Loucy (cell line): ENCODE results near the gene CAB39.

Experiments
- H2AFZ ChIP-seq: fragments of 200-600 bp; sonication (generic); 2 replicates; pipeline ENCODE4 v1.6.0; 2016; ENCODE audit warnings: antibody characterized with exemption, mild to moderate bottlenecking, low read length, moderate library complexity
- H3F3A ChIP-seq: fragments of 200-600 bp; 2 replicates; pipeline ENCODE4 v1.6.0; 2016; ENCODE audit warnings: antibody characterized with exemption, low read depth, mild to moderate bottlenecking
- H3K27me3 ChIP-seq: fragments of 200-600 bp; sonication (generic); 2 replicates; pipeline ENCODE4 v1.6.1; 2014; ENCODE audit warnings: low read length, mild to moderate bottlenecking; ENCODE audit not compliant: insufficient read depth, poor library complexity, severe bottlenecking
- H3K36me3 ChIP-seq: fragments of 200-600 bp; sonication (generic); 2 replicates; pipeline ENCODE4 v1.6.1; 2016; ENCODE audit warnings: low read length; ENCODE audit not compliant: insufficient read depth
- H3K4me1 ChIP-seq: fragments of 200-600 bp; sonication (generic); 2 replicates; pipeline ENCODE4 v1.5.1; 2014; ENCODE audit warnings: low read length, mild to moderate bottlenecking; ENCODE audit not compliant: insufficient read depth, poor library complexity, severe bottlenecking
- H3K4me2 ChIP-seq: fragments of 200-600 bp; sonication (generic); 2 replicates; pipeline ENCODE4 v1.6.0; 2014; ENCODE audit warnings: antibody characterized with exemption, low read length, low read depth, mild to moderate bottlenecking; ENCODE audit not compliant: poor library complexity, severe bottlenecking
- H3K4me3 ChIP-seq: fragments of 200-600 bp; sonication (generic); 2 replicates; pipeline ENCODE4 v1.5.1; 2014; ENCODE audit warnings: low read length, mild to moderate bottlenecking, mixed read lengths; ENCODE audit not compliant: poor library complexity, severe bottlenecking
- H3K79me2 ChIP-seq: fragments of 200-600 bp; sonication (generic); 2 replicates; pipeline ENCODE4 v1.6.1; 2014; ENCODE audit warnings: low read length; ENCODE audit not compliant: insufficient read depth
- H3K9ac ChIP-seq: fragments of 200-600 bp; sonication (generic); 2 replicates; pipeline ENCODE4 v1.6.0; 2014; ENCODE audit warnings: mild to moderate bottlenecking, low read depth, low read length, moderate library complexity; ENCODE audit not compliant: poor library complexity, severe bottlenecking
- H3K9me2 ChIP-seq: fragments of 200-600 bp; sonication (generic); replicated peaks from 2 replicates; pipeline ENCODE4 v1.6.1; 2016; ENCODE audit warnings: low read depth, low read length, mixed read lengths
- H3K9me3 ChIP-seq: fragments of 200-600 bp; sonication (generic); 2 replicates; pipeline ENCODE4 v1.6.1; 2014; ENCODE audit warnings: mild to moderate bottlenecking, antibody characterized with exemption, low read length, low read depth; ENCODE audit not compliant: insufficient read depth
- H4K20me1 ChIP-seq: fragments of 200-600 bp; sonication (generic); 2 replicates; pipeline ENCODE4 v1.6.0; 2014; ENCODE audit warnings: antibody characterized with exemption, low read length, mild to moderate bottlenecking; ENCODE audit not compliant: insufficient read depth, poor library complexity, severe bottlenecking
- CTCF ChIP-seq: fragments of 200-600 bp; sonication (generic); conservative IDR thresholded peaks from 2 replicates; pipeline ENCODE4 v1.5.1; 2014; ENCODE audit warnings: mild to moderate bottlenecking, antibody characterized with exemption, low read length
- EZH2phosphoT487 ChIP-seq: fragments of 200-600 bp; IDR thresholded peaks from 2 replicates; pipeline ENCODE4 v1.6.1; 2018; ENCODE audit warnings: antibody characterized with exemption, mild to moderate bottlenecking, moderate library complexity, borderline replicate concordance

CAB39 gene

GRCh38 chr2:230735884-230736283 lies 23.2 kb downstream of the CAB39 start:
- Histone ChIP-seq H3F3A (no peaks in the 10 kb centered on the region), H3K9ac (no peak overlapping the region), H3K79me2 (peaks cover 100% of the 10 kb centered on the region), H3K4me1 (peaks cover 40% of the 10 kb centered on the region), H3K36me3 (peaks cover 12% of the 10 kb centered on the region; the same call in 1 of the 2 replicates), H3K27me3 (no peaks in the 10 kb centered on the region), H4K20me1 (peaks cover 77% of the 10 kb centered on the region), H3K4me3 (no peak overlapping the region), H3K9me3 (no peaks in the 10 kb centered on the region), H3K9me2 (no peaks in the 10 kb centered on the region), H2AFZ (no peak overlapping the region), H3K4me2 (no peak overlapping the region)
- TF ChIP-seq CTCF (no peak), EZH2phosphoT487 (no peak)

- Histone ChIP-seq H4K20me1 (peaks cover 71% of the 10 kb centered on the region), H3K9me2 (no peaks in the 10 kb centered on the region), H3K9me3 (no peaks in the 10 kb centered on the region), H3K79me2 (peaks cover 98% of the 10 kb centered on the region), H3K4me1 (peaks cover 40% of the 10 kb centered on the region), H3K4me2 (no peak overlapping the region), H2AFZ (no peak overlapping the region), H3K9ac (no peak overlapping the region), H3K36me3 (peaks cover 18% of the 10 kb centered on the region; the same call in 1 of the 2 replicates), H3K27me3 (no peaks in the 10 kb centered on the region), H3F3A (no peaks in the 10 kb centered on the region), H3K4me3 (no peak overlapping the region)
- no peak for TF ChIP-seq EZH2phosphoT487
- TF ChIP-seq CTCF, result no peak
These were observed 24.7 kb downstream of the CAB39 start for GRCh38 chr2:230737300-230737699.

- Histone ChIP-seq H3K9me2 (no peaks in the 10 kb centered on the region), H3K9ac (no peak overlapping the region), H3K79me2 (peaks cover 98% of the 10 kb centered on the region), H3K4me2 (peak overlapping the region; percentile 17), H3K4me1 (peaks cover 40% of the 10 kb centered on the region), H3K4me3 (no peak overlapping the region), H3K9me3 (no peaks in the 10 kb centered on the region), H3F3A (no peaks in the 10 kb centered on the region), H3K36me3 (peaks cover 18% of the 10 kb centered on the region; the same call in 1 of the 2 replicates), H2AFZ (no peak overlapping the region), H4K20me1 (peaks cover 70% of the 10 kb centered on the region), H3K27me3 (no peaks in the 10 kb centered on the region)
- TF ChIP-seq EZH2phosphoT487 (no peak), CTCF (no peak)
These were observed 25.2 kb downstream of the CAB39 start for GRCh38 chr2:230737791-230738226.
